Measurements from ENCODE around the gene ERI3. TPM values are rescaled to one million over a fixed set of nuclear protein-coding genes. Genes with fewer than 3 reads are reported as not detected.

ERI3 gene
- total RNA-seq, 3 donors from 2014 or later, result 35.8 to 49.2 (median 41.1) TPM

GRCh38 chr1:44267438-44267837 is 87.6 kb downstream of the ERI3 start:
- H3K27me3 ChIP-seq, result no peaks in the 10 kb centered on the region
- no peaks in the 10 kb centered on the region for H3K36me3 ChIP-seq
- DNase-seq (ENCODE audit: low spot score in 2 of 2), result no peak
- no peak for TF ChIP-seq POLR2A (IDR thresholded peaks at IDR 0.05)
- no peak for TF ChIP-seq POLR2AphosphoS5 (IDR thresholded peaks at IDR 0.05)
- TF ChIP-seq CTCF (IDR thresholded peaks at IDR 0.05), result no peak
- intact Hi-C loops (cut with DNase I; ENCODE audit: low total_unique reads), result no loop called here
- H3K9me3 ChIP-seq, result no peaks in the 10 kb centered on the region
- H3K27ac ChIP-seq, result no peak overlapping the region
- no peak overlapping the region for H3K4me3 ChIP-seq
- H3K4me1 ChIP-seq, result no peaks in the 10 kb centered on the region

- no peak overlapping the region for H3K27ac ChIP-seq
- H3K27me3 ChIP-seq, result no peaks in the 10 kb centered on the region
- intact Hi-C loops (cut with DNase I; ENCODE audit: low total_unique reads), result no loop called here
- H3K4me1 ChIP-seq, result no peaks in the 10 kb centered on the region
- no peak overlapping the region for H3K4me3 ChIP-seq
- DNase-seq (ENCODE audit: low spot score in 2 of 2), result no peak
- TF ChIP-seq CTCF (IDR thresholded peaks at IDR 0.05) (no peak), POLR2AphosphoS5 (IDR thresholded peaks at IDR 0.05) (no peak), POLR2A (IDR thresholded peaks at IDR 0.05) (no peak)
- H3K36me3 ChIP-seq, result no peaks in the 10 kb centered on the region
- no peaks in the 10 kb centered on the region for H3K9me3 ChIP-seq
Observed at GRCh38 chr1:44266400-44267344, 88.4 kb downstream of the ERI3 start.

GRCh38 chr1:44265656-44266358 is 89.2 kb downstream of the ERI3 start:
- Histone ChIP-seq H3K4me1 (no peaks in the 10 kb centered on the region), H3K9me3 (no peaks in the 10 kb centered on the region), H3K4me3 (no peak overlapping the region), H3K36me3 (no peaks in the 10 kb centered on the region), H3K27ac (no peak overlapping the region), H3K27me3 (no peaks in the 10 kb centered on the region)
- intact Hi-C loops (cut with DNase I; ENCODE audit: low total_unique reads), result no loop called here
- no peak for DNase-seq (ENCODE audit: low spot score in 2 of 2)
- no peak for TF ChIP-seq POLR2AphosphoS5 (IDR thresholded peaks at IDR 0.05)
- no peak for TF ChIP-seq POLR2A (IDR thresholded peaks at IDR 0.05)
- TF ChIP-seq CTCF (IDR thresholded peaks at IDR 0.05), result no peak

- TF ChIP-seq POLR2AphosphoS5 (IDR thresholded peaks at IDR 0.05) (no peak), CTCF (IDR thresholded peaks at IDR 0.05) (no peak), POLR2A (IDR thresholded peaks at IDR 0.05) (no peak)
- Histone ChIP-seq H3K36me3 (no peaks in the 10 kb centered on the region), H3K27ac (no peak overlapping the region), H3K9me3 (no peaks in the 10 kb centered on the region), H3K4me3 (no peak overlapping the region), H3K4me1 (no peaks in the 10 kb centered on the region), H3K27me3 (no peaks in the 10 kb centered on the region)
- intact Hi-C loops (cut with DNase I; ENCODE audit: low total_unique reads), result no loop called here
- no peak for DNase-seq (ENCODE audit: low spot score in 2 of 2)
Observed at GRCh38 chr1:44264451-44264771, 90.6 kb downstream of the ERI3 start.
